D341Med (cell line): ENCODE data around the gene IFITM10.
"Not testable (repeated sequence)": the region's sequence is repeated elsewhere in the genome, so short reads cannot be mapped to it uniquely, and the experiment has no call there.

Experiments
- DNase-seq: peaks from one replicate; pipeline ENCODE4 v3.0.0; 2012; ENCODE audit warnings: low spot score

The IFITM10 gene

DNA sequence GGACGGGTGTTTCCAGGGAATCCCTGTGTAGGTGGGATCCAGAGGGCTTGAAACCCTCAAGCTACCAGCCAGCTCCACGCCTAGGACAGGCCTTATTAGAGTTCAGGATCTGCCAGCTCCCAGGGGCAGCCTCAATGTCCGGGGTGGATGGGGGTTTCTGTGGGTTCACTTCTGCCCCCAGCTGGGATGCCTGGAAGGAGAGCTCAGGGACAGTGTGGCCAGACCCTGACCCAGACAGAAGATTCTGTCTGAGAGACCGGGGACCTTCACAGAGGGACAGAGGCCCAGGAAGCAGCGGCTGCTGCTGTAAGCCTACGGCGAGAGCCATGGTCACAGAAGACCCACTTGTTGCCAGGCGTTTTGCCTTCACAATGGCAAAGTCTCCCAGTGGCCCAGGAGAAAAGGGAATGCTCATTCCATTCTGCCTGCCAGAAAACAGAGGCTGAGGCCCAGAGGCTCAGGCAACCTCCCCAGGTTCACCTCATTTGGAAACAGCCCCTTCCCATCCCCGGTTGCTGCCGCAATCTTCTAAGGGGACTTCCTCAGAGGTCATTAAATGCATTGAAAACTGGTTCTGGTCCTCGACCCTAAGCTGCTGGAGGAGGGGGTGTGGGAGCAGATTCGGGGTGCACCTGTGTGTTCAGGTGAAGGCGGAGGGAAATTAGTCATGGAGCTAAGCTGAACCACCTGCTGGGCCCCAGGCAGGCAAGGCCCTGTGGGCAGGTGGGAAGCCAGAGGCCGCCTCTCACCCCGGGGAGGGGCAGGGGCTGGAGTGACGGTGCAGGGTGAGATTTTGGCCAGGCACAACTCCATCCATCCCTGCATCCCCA, 58.3 kb downstream of the IFITM10 start:
- no peak for DNase-seq

DNA sequence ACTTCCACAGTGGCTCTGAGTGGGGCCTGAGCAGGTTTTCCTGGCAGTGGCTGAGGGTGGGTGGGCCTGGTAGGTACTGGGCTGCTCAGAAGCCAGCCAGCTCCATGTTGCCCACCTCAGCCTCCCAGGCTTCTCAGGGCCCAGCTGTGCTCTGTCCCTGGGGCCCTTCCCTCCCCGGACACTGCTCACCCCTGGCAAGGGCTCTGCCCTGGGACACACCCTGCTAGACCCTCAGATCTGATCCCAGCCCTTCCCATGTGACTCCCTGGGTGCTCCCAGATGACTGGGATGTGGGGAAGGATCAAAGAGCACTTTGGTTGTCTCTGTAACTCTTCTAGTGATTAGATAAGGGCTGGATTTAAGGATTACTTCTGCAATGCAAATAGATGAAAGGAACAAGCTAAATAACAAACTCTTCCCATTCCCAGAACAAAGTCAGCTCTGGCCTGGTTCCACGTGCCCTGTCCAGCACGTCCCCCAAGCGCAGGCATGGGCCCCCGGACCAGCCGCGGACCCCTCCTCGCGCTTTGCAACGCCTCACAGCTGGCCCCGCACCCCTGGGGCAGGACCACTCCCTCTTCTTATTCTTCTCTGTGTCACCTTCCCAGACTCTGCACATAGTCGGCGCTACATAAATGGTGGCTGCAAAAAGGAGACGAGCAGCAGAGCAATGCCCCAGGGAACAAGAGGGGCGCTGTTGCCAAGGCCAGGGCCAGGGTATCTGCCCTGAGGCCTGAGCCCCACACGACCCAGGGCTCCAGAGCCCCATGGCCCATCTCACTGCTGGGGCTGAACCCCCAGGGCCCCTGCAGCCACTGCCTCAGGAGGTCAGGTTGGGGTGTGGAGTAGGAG, 59.1 kb downstream of the IFITM10 start:
- DNase-seq = no peak

DNA sequence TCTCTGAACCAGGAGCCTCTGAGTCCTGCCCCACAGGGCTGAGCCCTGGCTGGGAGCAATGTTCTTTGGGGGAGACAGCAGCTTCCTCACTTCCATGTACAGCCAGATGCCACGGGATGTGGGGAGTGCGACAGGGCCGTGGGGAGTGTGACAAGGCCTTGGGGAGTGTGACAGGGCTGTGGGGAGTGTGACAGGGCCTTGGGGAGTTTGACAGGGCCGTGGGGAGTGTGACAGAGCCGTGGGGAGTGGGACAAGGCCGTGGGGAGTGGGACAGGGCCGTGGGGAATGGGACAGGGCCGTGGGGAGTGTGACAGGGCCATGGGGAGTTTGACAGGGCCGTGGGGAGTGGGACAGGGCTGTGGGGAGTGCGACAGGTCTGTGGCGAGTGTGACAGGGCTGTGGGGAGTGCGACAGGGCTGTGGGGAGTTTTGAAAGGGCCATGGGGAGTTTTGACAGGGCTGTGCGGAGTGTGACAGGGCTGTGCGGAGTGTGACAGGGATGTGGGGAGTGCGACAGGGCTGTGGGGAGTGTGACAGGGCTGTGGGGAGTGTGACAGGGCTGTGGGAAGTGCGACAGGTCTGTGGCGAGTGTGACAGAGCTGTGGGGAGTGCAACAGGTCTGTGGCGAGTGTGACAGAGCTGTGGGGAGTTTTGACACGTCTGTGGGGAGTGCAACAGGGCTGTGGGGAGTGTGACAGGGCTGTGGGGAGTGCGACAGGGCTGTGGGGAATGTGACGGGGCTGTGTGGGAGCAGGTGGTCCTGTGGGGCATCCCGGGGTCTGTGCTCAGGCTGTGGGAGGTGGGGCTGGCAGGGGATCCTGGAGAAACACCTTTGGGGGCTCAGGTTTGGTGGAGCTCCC, 60.0 kb downstream of the IFITM10 start:
- no peak for DNase-seq

DNA sequence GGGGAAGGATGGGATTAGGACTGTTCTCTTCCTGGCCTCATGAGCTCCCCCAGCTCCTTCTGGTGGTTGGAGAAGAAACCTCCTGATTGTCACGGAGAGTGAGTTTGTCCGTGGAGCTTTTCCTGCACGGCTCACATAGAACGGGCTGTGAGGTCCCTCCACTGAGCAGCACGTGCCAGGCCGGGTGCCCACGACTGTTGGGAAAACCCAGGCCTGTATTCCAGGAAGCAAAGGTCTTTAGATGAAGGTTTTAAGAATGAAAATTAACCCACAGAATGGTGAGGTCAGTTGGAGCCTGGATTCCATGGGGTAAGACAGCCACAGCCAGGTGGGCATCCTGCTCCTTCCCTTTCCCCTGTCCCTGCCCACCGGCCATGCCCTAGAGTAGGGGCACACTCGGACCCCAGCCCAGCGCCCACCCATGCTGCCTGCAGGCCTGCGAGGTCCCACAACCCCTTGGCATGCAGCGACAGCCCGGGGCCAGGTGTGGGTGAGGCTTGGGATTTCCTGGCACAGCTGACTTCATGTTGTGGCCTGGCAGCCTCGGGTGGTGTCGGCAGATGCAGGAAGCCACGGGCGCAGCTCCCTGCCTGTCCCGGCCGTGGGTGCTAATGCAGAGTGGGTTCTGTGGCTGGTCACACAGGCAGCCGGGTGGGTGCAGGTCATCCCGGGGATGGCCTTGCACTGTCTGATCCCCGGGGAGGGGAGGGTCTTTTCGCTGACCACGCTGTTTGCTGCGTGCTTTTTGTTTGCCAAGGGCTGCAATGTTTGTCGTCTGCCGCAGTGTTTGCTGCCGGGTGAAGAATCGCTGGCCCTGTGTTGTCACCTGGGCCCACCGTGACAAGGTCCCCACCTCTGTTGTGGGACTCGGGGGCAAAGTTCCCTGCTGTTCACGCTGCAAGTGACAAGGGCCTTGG, 60.9 kb downstream of the IFITM10 start:
- DNase-seq = not testable (repeated sequence)

DNA sequence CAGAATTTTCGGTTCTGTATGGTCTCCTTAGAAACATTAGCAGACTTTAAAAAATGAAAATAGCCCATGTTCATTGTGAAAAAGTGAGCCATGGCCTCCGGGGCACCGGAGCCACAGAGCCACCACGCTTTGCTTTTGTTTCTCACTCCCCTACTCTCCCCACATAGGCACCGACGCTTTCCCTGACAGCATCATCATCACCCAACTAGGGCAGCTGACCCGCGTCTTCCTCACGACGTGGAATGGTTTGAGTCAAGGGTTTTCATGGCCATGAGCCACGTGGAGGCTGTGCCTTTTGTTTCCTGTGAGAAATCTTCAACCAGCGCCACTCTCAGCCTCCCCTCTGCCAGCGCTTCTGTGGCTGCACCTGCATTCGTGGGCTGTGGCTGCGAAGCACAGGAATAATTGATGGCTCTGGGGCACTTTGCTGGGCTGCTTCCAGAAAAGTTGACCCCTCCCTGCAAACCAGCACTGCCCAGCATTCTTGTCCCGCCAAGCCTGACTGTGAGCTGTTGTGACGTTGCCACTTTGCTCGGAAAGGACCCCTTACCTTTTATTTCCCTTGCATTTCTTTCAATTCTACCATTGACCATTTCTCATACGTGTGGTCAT, 62.0 kb downstream of the IFITM10 start:
- not testable (repeated sequence) for DNase-seq

DNA sequence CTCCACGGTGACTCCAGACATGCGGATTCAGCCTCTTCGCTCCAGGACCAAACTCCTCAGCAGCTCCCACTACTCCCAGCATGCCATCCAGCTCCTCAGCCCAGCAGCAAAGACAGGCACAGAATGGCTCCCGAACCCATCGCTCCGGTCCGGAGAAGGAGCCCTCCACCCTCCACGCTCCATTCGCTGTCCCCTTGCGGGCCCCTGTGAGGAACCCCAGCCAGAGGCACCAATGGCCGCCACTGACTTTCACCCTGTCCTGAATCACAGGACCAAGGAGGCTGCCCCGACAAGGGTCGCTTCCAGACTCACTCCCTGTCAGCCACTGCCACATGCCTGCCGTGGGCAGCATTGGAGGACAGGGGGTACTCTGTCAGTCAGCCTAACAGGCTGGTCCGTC, 64.2 kb downstream of the IFITM10 start:
- not testable (repeated sequence) for DNase-seq

DNA sequence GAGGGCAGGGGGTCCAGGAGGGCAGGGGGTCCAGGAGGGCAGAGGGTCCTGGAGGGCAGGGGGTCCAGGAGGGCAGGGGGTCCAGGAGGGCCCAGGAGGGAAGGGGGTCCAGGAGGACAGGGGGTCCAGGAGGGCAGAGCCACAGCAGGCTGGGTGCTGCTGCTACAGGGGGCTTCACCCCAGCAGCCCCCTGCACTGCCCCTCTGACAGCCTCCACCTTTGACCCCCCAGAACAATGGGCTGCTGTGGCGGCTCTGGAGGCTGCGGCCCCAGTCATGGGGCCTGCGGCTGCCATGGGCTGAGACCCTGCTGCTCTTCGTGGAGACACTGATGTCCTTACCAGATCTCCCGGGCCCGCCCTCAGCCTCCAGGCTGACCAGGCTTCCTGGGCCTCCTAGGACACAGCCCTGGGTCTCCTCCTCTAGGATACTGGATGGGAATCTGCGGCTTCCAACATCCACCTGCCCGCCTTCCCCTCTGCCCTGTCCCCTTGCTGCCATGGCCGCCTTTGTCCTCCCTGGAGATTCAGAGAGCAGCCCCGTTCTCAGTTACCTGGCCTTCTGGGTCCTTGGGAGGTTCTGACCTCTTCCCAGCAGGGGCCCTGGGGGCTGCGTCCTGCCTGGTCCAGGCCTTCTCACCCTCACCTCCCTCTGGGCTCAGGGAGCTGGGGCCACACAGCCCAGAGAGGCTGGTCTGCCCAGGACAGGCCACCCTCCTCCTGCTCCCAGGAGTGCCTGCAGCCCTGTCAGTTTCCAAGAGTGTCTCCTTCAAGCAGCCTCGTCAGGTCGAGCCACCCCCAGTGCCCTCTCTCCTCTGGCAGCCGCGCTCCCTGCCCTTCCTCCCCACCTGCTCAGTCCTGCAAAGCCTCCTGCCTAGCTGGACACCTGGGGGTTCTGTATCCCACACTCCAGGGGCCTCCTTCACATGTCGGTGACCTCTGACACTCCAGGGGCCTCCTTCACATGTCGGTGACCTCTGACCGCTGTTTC, 65.2 kb downstream of the IFITM10 start:
- not testable (repeated sequence) for DNase-seq

DNA sequence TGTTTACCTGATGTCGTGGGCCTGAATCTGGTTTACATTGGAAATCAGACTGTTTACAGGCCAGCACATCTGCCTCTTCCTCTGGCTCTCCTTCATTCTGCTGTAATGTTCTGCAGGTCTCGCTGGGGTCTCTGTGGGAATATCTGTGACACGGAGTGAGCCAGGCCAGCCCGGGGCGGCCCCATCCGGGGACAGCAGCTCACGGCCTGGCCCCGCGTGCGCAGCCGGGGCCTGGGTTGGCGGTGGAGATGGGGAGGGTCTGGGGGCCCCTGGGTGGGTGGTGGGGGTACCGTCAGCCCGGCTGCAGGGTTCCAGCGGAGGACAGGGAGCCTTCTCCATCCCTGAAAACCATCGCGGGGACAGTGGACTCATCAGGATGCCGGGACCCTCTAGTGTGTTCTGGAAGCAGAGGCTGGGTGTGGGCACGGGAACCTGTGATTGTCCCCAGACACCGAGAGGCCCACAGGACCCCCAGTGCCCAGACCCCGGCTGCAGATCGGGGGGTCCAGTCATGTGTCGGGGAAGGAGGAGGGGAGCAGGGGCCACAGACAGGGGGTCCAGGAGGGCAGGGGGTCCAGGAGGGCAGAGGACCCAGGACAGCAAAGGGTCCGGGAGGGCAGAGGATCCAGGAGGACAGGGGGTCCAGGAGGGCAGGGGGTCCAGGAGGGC, 66.4 kb downstream of the IFITM10 start:
- DNase-seq = not testable (repeated sequence)

DNA sequence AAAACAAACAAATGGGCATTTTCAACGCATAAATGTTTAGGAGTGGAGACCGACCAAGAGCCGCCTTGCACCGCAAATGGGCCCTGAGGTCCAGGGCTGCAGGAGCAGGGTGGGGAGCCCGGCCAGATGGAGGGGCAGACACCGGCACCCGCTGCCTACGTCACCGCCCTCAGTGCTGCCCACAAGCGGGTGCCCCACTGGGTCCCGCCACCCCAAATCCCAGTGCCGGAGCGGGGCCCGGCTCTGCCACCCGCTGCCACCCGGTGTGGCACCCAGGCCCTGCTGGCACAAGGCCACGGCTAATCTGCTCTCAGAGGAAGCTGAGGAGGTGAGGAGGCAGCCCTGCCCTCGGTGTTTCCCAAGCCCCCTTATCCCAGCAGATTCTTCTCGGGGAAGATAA, 67.2 kb downstream of the IFITM10 start:
- not testable (repeated sequence) for DNase-seq
